ENCODE data around the gene RPS2.

Gene RPS2

GRCh38 chr16:2003231-2003826 lies 38.7 kb upstream of the RPS2 start:
- H3K4me3 ChIP-seq (replicated peaks in 1 of 2; ENCODE audit: low read depth in 2 of 2, low read length in 2 of 2) = no peak overlapping the region
- TF ChIP-seq, protein P1, sequence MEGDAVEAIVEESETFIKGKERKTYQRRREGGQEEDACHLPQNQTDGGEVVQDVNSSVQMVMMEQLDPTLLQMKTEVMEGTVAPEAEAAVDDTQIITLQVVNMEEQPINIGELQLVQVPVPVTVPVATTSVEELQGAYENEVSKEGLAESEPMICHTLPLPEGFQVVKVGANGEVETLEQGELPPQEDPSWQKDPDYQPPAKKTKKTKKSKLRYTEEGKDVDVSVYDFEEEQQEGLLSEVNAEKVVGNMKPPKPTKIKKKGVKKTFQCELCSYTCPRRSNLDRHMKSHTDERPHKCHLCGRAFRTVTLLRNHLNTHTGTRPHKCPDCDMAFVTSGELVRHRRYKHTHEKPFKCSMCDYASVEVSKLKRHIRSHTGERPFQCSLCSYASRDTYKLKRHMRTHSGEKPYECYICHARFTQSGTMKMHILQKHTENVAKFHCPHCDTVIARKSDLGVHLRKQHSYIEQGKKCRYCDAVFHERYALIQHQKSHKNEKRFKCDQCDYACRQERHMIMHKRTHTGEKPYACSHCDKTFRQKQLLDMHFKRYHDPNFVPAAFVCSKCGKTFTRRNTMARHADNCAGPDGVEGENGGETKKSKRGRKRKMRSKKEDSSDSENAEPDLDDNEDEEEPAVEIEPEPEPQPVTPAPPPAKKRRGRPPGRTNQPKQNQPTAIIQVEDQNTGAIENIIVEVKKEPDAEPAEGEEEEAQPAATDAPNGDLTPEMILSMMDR (IDR thresholded peaks at IDR 0.05; ENCODE audit: low read depth, low read length) = no peak
- DNase-seq (ENCODE audit: low read depth in 2 of 2) = no peak

DNA sequence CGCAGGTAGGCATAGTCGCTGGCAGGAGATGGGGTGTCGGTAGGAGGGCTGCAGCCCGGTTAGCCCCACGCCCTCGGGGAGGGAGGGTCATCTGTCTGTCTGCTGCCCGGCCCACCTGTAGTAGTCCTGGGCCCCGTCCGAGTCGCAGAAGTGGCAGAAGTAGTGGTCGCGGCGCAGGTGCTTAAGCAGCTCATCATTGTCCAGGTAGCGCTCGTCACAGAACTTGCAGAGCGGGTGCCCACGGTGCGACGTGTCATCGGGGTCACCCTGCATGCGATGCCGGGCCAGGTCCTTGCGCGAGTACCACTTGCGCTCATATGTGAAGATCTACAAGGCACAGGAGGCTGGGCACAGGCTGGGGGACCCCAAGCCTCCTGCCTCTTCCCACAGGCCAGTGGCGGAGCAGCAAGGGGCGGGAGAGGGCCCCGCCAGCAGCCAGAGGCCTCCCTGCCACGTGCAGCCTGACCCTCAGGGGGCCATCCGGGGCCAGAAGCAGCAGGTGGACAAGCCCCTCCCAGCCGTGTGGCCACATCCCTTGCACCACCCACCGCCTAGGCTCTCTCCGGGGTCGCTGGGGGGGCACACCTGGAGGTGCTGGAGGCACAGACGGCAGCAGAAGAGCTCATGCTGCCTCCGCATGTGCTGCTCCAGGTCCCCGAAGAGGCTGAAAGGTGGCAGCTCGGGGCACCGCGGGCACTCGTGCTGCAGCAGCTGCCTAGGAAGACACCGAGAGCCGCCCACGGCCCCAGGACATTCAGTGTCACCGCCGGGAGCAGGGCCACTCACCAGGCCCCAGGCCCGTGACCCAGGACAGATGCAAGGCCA lies 38.0 kb upstream of the RPS2 start:
- DNase-seq (ENCODE audit: low read depth in 2 of 2) = no peak
- TF ChIP-seq, protein P1 (IDR thresholded peaks at IDR 0.05; ENCODE audit: low read depth, low read length) = no peak
- H3K4me3 ChIP-seq (replicated peaks in 1 of 2; ENCODE audit: low read depth in 2 of 2, low read length in 2 of 2) = no peak overlapping the region

DNA sequence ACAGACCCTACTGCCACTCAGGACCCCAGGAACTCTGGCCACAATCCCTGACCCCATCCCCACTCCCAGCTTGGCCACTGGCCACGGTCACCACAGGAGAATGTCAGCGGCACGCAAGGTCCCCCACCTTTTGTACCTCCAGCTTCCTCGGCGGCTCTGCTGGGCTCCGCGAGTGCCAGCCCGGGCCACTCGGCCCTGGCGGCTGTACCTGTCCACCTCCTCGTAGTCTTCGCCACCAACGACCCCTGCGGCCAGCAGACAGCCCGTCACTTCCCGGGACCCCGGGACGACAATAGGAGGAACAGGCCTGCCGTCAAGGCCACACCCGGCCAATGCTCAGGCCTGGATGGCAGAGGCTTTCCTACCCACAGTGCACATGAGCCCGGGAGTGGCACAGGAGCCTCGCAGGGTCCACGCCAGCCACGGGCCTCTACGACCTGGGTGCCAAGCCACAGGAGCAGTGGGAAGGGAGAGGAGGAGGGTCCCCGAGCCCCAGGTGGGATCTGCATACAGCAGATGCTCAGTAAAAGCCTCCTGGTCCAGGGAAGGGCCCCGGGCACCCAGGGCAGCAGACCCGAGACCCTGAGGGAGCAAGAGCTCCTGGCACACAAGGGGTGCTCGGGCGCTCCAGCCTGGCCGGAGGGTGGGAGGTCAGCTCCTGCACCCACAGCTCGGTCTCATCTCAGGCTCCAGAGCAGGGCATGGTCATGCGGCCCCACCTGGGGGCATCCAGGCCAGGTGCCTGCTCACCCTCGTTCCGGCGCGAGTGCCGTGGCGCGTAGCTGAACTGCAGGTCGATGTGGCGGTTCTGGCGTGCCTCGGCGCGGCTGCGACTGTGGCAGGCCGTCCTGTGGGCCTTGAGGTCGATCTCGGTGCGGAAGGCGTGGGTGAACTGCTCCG lies 37.1 kb upstream of the RPS2 start:
- TF ChIP-seq, protein P1 (IDR thresholded peaks at IDR 0.05; ENCODE audit: low read depth, low read length) = no peak
- H3K4me3 ChIP-seq (replicated peaks in 1 of 2; ENCODE audit: low read depth in 2 of 2, low read length in 2 of 2) = no peak overlapping the region
- DNase-seq (ENCODE audit: low read depth in 2 of 2) = no peak

DNA sequence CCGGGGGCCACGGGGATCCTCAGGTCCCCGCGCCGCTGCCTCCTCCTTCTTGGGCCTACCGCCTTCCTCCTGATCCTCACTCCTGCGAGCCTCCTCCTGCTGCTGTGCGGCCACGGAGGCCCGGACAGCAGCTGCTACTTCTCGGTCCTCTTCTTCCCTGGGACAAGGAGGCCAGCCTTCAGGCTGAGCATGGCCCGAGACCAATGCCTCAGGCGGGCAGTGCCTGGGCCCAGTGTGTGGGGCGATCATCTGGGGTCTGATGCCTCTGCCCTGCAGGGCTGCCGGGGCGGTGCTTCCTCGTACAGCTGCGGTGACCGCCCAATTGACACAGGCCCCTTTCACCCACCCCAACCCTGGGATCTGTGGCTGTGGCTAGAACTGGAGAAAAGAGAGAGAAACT lies 36.4 kb upstream of the RPS2 start:
- no peak for DNase-seq (ENCODE audit: low read depth in 2 of 2)
- TF ChIP-seq, protein P1 (IDR thresholded peaks at IDR 0.05; ENCODE audit: low read depth, low read length) = no peak
- no peak overlapping the region for H3K4me3 ChIP-seq (replicated peaks in 1 of 2; ENCODE audit: low read depth in 2 of 2, low read length in 2 of 2)

DNA sequence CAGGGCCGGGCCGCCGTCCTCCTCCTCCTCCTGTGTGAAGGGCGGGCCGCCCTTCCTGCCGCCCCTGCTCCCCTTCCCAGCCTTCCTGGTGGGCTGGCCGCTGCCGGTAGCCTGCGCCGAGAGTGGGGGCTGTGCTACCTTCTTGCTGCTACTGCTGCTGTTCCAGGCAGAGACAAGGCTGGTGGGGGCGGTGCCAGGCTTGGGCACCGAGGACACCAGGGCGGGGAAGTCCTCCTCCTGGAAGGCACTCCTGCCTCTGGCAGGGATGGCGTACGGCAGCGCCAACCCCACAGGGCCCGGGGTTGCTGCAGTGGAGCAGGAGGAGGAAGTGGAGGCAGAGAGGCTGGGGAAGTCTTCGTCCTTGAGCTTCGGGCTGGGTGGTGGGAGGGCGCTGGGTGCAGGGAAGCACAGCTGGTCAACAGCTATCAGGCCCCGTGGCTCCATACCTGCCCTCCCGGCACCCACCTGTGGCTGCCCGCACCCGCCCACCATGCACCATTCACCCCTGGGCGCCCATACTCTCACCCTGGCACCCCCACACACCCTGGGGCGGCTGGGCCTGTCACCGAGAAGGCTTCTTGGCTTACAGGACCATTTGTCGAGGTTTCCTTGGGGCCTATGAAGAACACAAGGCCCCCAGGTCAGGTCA lies 35.4 kb upstream of the RPS2 start:
- no peak overlapping the region for H3K4me3 ChIP-seq (replicated peaks in 1 of 2; ENCODE audit: low read depth in 2 of 2, low read length in 2 of 2)
- no peak for DNase-seq (ENCODE audit: low read depth in 2 of 2)
- TF ChIP-seq, protein P1 (IDR thresholded peaks at IDR 0.05; ENCODE audit: low read depth, low read length) = no peak

Measured in cardiac fibroblast (primary cell).